Measurements from ENCODE around the gene RADIL.

RADIL gene

GRCh38 chr7:4841836-4842235 is 41.7 kb downstream of the RADIL start:
- no peak for DNase-seq (ENCODE audit: low spot score)
- in situ Hi-C loops (cut with MboI; ENCODE audit: low sequenced_read_pairs, unreplicated experiment) = no loop called here
- no peak for TF ChIP-seq CTCF (IDR thresholded peaks at IDR 0.05; ENCODE audit: borderline replicate concordance, control extremely low read depth, extremely low read depth, insufficient read depth, missing control alignments)

GRCh38 chr7:4841007-4841784 is 42.3 kb downstream of the RADIL start:
- in situ Hi-C loops (cut with MboI; ENCODE audit: low sequenced_read_pairs, unreplicated experiment) = no loop called here
- no peak for TF ChIP-seq CTCF (IDR thresholded peaks at IDR 0.05; ENCODE audit: borderline replicate concordance, control extremely low read depth, extremely low read depth, insufficient read depth, missing control alignments)

GRCh38 chr7:4840079-4840501 is 43.4 kb downstream of the RADIL start:
- in situ Hi-C loops (cut with MboI; ENCODE audit: low sequenced_read_pairs, unreplicated experiment) = no loop called here
- TF ChIP-seq CTCF (IDR thresholded peaks at IDR 0.05; ENCODE audit: borderline replicate concordance, control extremely low read depth, extremely low read depth, insufficient read depth, missing control alignments) = no peak
- no peak for DNase-seq (ENCODE audit: low spot score)

More at GRCh38 chr7:4841007-4841784, 42.3 kb downstream of the RADIL start:
- DNase-seq (ENCODE audit: low spot score) = no peak

- in situ Hi-C loops (cut with MboI; ENCODE audit: low sequenced_read_pairs, unreplicated experiment) = no loop called here
- no peak for DNase-seq (ENCODE audit: low spot score)
- no peak for TF ChIP-seq CTCF (IDR thresholded peaks at IDR 0.05; ENCODE audit: borderline replicate concordance, control extremely low read depth, extremely low read depth, insufficient read depth, missing control alignments)
Observed at GRCh38 chr7:4838626-4839334, 44.7 kb downstream of the RADIL start.

GRCh38 chr7:4837803-4838625 is 45.5 kb downstream of the RADIL start:
- no peak for TF ChIP-seq CTCF (IDR thresholded peaks at IDR 0.05; ENCODE audit: borderline replicate concordance, control extremely low read depth, extremely low read depth, insufficient read depth, missing control alignments)
- in situ Hi-C loops (cut with MboI; ENCODE audit: low sequenced_read_pairs, unreplicated experiment) = no loop called here
- DNase-seq (ENCODE audit: low spot score) = peak; percentile 22

All from GM13976 (cell line).